ENCODE results near the gene SMG6. TPM values are rescaled to one million over a fixed set of nuclear protein-coding genes. Genes with fewer than 3 reads are reported as not detected.

Gene SMG6
- total RNA-seq, 1 experiment from 2014 or later: 25.6 TPM

DNA sequence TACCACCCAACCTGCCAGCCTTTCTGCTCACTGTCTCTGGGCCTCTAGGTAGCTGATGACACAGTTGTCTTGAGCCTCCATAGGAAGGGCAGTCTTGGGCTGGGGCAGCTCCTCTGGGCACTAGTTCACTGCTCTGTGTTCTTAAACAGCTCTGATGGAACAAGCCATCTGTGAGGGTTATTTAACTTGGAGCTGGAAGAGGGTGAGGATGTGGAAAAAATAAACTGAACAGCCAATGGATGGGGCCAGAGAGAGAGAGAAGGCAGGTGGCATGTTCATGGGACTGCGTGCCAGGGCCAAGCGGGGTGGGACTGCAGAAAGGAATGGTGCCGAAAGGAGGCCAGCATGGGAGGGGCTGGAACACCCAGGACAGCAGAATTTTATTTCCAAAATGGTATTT is 196.1 kb downstream of the SMG6 start (continued):
- TF ChIP-seq, protein P1, sequence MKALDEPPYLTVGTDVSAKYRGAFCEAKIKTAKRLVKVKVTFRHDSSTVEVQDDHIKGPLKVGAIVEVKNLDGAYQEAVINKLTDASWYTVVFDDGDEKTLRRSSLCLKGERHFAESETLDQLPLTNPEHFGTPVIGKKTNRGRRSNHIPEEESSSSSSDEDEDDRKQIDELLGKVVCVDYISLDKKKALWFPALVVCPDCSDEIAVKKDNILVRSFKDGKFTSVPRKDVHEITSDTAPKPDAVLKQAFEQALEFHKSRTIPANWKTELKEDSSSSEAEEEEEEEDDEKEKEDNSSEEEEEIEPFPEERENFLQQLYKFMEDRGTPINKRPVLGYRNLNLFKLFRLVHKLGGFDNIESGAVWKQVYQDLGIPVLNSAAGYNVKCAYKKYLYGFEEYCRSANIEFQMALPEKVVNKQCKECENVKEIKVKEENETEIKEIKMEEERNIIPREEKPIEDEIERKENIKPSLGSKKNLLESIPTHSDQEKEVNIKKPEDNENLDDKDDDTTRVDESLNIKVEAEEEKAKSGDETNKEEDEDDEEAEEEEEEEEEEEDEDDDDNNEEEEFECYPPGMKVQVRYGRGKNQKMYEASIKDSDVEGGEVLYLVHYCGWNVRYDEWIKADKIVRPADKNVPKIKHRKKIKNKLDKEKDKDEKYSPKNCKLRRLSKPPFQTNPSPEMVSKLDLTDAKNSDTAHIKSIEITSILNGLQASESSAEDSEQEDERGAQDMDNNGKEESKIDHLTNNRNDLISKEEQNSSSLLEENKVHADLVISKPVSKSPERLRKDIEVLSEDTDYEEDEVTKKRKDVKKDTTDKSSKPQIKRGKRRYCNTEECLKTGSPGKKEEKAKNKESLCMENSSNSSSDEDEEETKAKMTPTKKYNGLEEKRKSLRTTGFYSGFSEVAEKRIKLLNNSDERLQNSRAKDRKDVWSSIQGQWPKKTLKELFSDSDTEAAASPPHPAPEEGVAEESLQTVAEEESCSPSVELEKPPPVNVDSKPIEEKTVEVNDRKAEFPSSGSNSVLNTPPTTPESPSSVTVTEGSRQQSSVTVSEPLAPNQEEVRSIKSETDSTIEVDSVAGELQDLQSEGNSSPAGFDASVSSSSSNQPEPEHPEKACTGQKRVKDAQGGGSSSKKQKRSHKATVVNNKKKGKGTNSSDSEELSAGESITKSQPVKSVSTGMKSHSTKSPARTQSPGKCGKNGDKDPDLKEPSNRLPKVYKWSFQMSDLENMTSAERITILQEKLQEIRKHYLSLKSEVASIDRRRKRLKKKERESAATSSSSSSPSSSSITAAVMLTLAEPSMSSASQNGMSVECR (CRISPR knock-in tag; IDR thresholded peaks at IDR 0.05; ENCODE audit: borderline replicate concordance): no peak
- TF ChIP-seq ELF4 (CRISPR knock-in tag; IDR thresholded peaks at IDR 0.05; ENCODE audit: low read depth): no peak
- TF ChIP-seq, protein P2, sequence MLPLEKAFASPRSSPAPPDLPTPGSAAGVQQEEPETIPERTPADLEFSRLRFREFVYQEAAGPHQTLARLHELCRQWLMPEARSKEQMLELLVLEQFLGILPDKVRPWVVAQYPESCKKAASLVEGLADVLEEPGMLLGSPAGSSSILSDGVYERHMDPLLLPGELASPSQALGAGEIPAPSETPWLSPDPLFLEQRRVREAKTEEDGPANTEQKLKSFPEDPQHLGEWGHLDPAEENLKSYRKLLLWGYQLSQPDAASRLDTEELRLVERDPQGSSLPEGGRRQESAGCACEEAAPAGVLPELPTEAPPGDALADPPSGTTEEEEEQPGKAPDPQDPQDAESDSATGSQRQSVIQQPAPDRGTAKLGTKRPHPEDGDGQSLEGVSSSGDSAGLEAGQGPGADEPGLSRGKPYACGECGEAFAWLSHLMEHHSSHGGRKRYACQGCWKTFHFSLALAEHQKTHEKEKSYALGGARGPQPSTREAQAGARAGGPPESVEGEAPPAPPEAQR (CRISPR knock-in tag; IDR thresholded peaks at IDR 0.05): no peak

- no peak overlapping the region for H3K4me3 Mint-ChIP-seq
- H3K4me1 Mint-ChIP-seq: peaks cover 13% of the 10 kb centered on the region
- no peaks in the 10 kb centered on the region; the same call in 1 of the 2 replicates for H3K36me3 Mint-ChIP-seq
- no peak for ATAC-seq
- no peaks in the 10 kb centered on the region for H3K27me3 Mint-ChIP-seq (ENCODE audit: low read depth)
- H3K9me3 Mint-ChIP-seq: no peaks in the 10 kb centered on the region
- ChIA-PET CTCF (interaction anchor here (1.4 kb wide), 1 partner anchor 138 kb away, joined by 4 read pairs; no protein-coding TSS in a partner anchor), POLR2A (no interaction called here)
- DNase-seq (ENCODE audit: low spot score): no peak
- TF ChIP-seq ZNF416 (CRISPR knock-in tag; IDR thresholded peaks at IDR 0.05) (no peak), SMAD3 (CRISPR knock-in tag; IDR thresholded peaks at IDR 0.05; ENCODE audit: borderline replicate concordance) (no peak), MYBL2 (CRISPR knock-in tag; IDR thresholded peaks at IDR 0.05) (no peak), IRF2 (CRISPR knock-in tag; IDR thresholded peaks at IDR 0.05; ENCODE audit: borderline replicate concordance, low read depth) (no peak), CBFB (CRISPR knock-in tag; IDR thresholded peaks at IDR 0.05; ENCODE audit: low read depth) (no peak)
- TF ChIP-seq, protein P3, sequence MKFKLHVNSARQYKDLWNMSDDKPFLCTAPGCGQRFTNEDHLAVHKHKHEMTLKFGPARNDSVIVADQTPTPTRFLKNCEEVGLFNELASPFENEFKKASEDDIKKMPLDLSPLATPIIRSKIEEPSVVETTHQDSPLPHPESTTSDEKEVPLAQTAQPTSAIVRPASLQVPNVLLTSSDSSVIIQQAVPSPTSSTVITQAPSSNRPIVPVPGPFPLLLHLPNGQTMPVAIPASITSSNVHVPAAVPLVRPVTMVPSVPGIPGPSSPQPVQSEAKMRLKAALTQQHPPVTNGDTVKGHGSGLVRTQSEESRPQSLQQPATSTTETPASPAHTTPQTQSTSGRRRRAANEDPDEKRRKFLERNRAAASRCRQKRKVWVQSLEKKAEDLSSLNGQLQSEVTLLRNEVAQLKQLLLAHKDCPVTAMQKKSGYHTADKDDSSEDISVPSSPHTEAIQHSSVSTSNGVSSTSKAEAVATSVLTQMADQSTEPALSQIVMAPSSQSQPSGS (CRISPR knock-in tag; IDR thresholded peaks at IDR 0.05; ENCODE audit: borderline replicate concordance, low read depth): no peak
- H3K27ac Mint-ChIP-seq: no peak overlapping the region
These were observed 196.5 kb downstream of the SMG6 start for GRCh38 chr17:2107050-2107449.

DNA sequence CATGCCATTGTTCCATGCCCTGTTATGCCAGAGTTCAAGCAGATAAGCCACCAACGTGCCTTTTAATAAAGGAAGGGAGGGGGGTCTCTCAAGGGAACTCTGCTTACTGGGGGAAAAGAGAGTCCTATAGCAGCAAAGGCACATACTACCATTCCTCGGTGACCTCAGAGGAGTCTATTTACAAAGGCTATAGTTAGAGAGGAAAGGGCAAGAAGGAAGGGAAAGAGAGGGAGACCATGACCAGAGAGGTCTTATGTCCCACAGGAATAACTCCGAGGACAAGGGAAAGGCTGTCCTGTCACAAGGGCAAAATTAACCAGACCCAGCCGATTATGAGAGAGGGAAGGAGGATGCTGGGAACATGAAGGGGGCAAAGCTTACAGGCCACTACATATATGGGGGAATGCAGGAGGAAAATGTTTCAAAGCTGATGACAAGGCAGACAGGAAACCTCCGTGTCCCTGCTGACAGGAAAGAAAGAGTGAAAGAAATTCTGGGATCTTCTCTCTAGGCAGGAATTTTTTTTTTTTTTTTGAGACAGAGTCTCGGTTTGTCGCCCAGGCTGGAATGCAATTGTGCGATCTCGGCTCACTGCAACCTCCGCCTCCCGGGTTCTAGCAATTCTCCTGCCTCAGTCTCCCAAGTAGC is 197.2 kb downstream of the SMG6 start:
- ChIA-PET CTCF (no interaction called here), POLR2A (no interaction called here)
- no peak for ATAC-seq

More for the DNA sequence above, 197.2 kb downstream of the SMG6 start:
- no peak for DNase-seq (ENCODE audit: low spot score)
- Mint-ChIP-seq H3K27me3 (ENCODE audit: low read depth) (no peaks in the 10 kb centered on the region), H3K27ac (peak overlapping the region; percentile 47), H3K9me3 (no peaks in the 10 kb centered on the region), H3K36me3 (no peaks in the 10 kb centered on the region; the same call in 1 of the 2 replicates), H3K4me3 (no peak overlapping the region), H3K4me1 (peaks cover 8% of the 10 kb centered on the region; the same call in 1 of the 2 replicates)
- TF ChIP-seq GABPB1 (CRISPR knock-in tag; IDR thresholded peaks at IDR 0.05) (no peak), TCF7 (CRISPR knock-in tag; IDR thresholded peaks at IDR 0.05; ENCODE audit: low read depth) (no peak), IRF2 (CRISPR knock-in tag; IDR thresholded peaks at IDR 0.05; ENCODE audit: borderline replicate concordance, low read depth) (no peak), SOX15 (CRISPR knock-in tag; IDR thresholded peaks at IDR 0.05) (no peak), E2F5 (CRISPR knock-in tag; IDR thresholded peaks at IDR 0.05) (no peak)

Data from WTC11 (cell line).